DOHH2 (cell line): Measurements from ENCODE around the gene SV2B.

Experiments
- EZH2phosphoT487 ChIP-seq: fragments of 200-600 bp; sonication (generic); IDR thresholded peaks from 2 replicates; pipeline ENCODE4 v1.6.1; 2017; ENCODE audit warnings: borderline replicate concordance, mild to moderate bottlenecking, antibody characterized with exemption, low read length, moderate library complexity, mixed read lengths
- TF ChIP-seq, protein P1 (sequence below): fragments of 200-600 bp; sonication (generic); IDR thresholded peaks from one replicate; pipeline ENCODE4 v1.5.1; 2014; ENCODE audit warnings: antibody characterized with exemption, mild to moderate bottlenecking, low read depth, low read length; ENCODE audit not compliant: poor library complexity, severe bottlenecking

DNA sequence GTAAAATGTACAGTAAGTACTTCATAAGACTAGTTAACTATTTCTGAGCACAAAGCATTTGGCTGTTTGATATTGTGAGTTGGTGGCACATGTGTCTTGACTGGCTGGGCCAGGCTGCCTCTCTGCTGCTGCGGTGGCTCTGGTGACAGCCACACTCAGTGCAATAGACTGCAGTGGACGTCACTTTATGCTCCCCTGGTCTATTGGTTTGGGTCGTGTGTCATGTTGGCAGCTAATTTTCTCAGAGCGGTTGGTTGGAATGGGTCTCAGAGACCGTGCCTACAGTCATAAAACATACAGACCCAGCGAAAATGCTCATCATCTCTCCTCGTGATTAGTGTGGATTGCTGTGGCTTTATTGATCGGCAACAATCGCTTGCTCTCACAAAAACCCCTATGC, 71.3 kb downstream of the SV2B start:
- TF ChIP-seq, protein P1, sequence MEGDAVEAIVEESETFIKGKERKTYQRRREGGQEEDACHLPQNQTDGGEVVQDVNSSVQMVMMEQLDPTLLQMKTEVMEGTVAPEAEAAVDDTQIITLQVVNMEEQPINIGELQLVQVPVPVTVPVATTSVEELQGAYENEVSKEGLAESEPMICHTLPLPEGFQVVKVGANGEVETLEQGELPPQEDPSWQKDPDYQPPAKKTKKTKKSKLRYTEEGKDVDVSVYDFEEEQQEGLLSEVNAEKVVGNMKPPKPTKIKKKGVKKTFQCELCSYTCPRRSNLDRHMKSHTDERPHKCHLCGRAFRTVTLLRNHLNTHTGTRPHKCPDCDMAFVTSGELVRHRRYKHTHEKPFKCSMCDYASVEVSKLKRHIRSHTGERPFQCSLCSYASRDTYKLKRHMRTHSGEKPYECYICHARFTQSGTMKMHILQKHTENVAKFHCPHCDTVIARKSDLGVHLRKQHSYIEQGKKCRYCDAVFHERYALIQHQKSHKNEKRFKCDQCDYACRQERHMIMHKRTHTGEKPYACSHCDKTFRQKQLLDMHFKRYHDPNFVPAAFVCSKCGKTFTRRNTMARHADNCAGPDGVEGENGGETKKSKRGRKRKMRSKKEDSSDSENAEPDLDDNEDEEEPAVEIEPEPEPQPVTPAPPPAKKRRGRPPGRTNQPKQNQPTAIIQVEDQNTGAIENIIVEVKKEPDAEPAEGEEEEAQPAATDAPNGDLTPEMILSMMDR, result no peak
- TF ChIP-seq EZH2phosphoT487, result no peak
